GM12878 (cell line): Measurements from ENCODE around the gene ELMO3. TPM values are rescaled to one million over a fixed set of nuclear protein-coding genes. Genes with fewer than 3 reads are reported as not detected.

ENCODE experiments used
- ATAC-seq: fragments of 200-7000 bp; cut with Tn5 transposase; 3 replicates; pipeline ENCODE4 v1.9.1; 2020; ENCODE audit warnings: mild to moderate bottlenecking, moderate library complexity
- BruUV-seq: library from RNA; stranded (reverse); fragments of 400-500 nt; replicated peaks from 2 replicates; lab custom pipeline; 2021; lab: Mats Ljungman, UMichigan
- CTCF ChIA-PET: fragments of 300-600 bp; sonication (Branson Sonifier 250); formaldehyde crosslinking; extraction: SDS; loops from one replicate; lab custom pipeline; 2021; ENCODE audit warnings: inconsistent platforms; lab: Yijun Ruan, JAX
- POLR2A ChIA-PET: fragments of 350-600 bp; formaldehyde crosslinking; extraction: SDS; loops from one replicate; lab custom pipeline; 2021; ENCODE audit warnings: inconsistent platforms; lab: Charles Lee
- RAD21 ChIA-PET: fragments of 300-600 bp; sonication (Branson Sonifier 250); formaldehyde crosslinking; loops from one replicate; lab custom pipeline; 2023; ENCODE audit warnings: antibody characterized with exemption; ENCODE audit not compliant: unreplicated experiment; lab: Charles Lee
- SMC1A ChIA-PET: fragments of 300-600 bp; sonication (Branson Sonifier 250); formaldehyde crosslinking; loops from one replicate; lab custom pipeline; 2023; ENCODE audit not compliant: unreplicated experiment, uncharacterized antibody; lab: Charles Lee
- DNase-seq: peaks from one replicate; pipeline ENCODE4 v3.0.0-alpha.2; 2011; ENCODE audit warnings: low read depth, low spot score
- FAIRE-seq: peaks from 3 replicates; lab custom pipeline; 2011; peaks lifted over from hg19 to GRCh38; lab: Jason Lieb, UNC
- H2AFZ ChIP-seq: 2 replicates; pipeline ENCODE4 v1.6.0; 2011; ENCODE audit warnings: low read depth, low read length, control low read depth; ENCODE audit not compliant: control insufficient read depth
- H3K27ac ChIP-seq: 2 replicates; pipeline ENCODE4 v1.5.1; 2011; ENCODE audit warnings: control low read depth; ENCODE audit not compliant: control insufficient read depth, insufficient read depth
- H3K27me3 ChIP-seq, 2 experiments: replicated peaks in 1 of 2; 2 replicates each; pipeline versions ENCODE4 v1.6.0 to v1.6.1; 2011; ENCODE audit warnings: low read length in 1 of 2; ENCODE audit not compliant: control insufficient read depth in 2 of 2, insufficient read depth in 2 of 2
- H3K36me3 ChIP-seq, 2 experiments: 2 replicates each; pipeline ENCODE4 v1.5.1; 2011; ENCODE audit warnings: low read length in 1 of 2; ENCODE audit not compliant: control insufficient read depth in 2 of 2, insufficient read depth in 2 of 2
- H3K4me1 ChIP-seq: 2 replicates; pipeline ENCODE4 v1.6.1; 2011; ENCODE audit warnings: mild to moderate bottlenecking, low read length, moderate library complexity, mixed read lengths; ENCODE audit not compliant: control insufficient read depth, insufficient read depth
- H3K4me2 ChIP-seq: 2 replicates; pipeline ENCODE4 v1.6.0; 2011; ENCODE audit warnings: control low read depth; ENCODE audit not compliant: control insufficient read depth, insufficient read depth
- H3K4me3 ChIP-seq: fragments of 200-600 bp; sonication (generic); 2 replicates; pipeline ENCODE4 v1.5.1; 2016
- H3K79me2 ChIP-seq: 2 replicates; pipeline ENCODE4 v1.6.0; 2011; ENCODE audit warnings: low read length; ENCODE audit not compliant: control insufficient read depth, insufficient read depth
- H3K9ac ChIP-seq: 2 replicates; pipeline ENCODE4 v1.8.0; 2011; ENCODE audit warnings: low read length, control low read depth, mixed read lengths; ENCODE audit not compliant: control insufficient read depth, insufficient read depth
- H3K9me3 ChIP-seq: replicated peaks from 3 replicates; pipeline ENCODE4 v1.5.1; 2011; ENCODE audit warnings: mild to moderate bottlenecking, low read length; ENCODE audit not compliant: control insufficient read depth, insufficient read depth
- H4K20me1 ChIP-seq: 2 replicates; pipeline ENCODE4 v1.6.0; 2011; ENCODE audit not compliant: control insufficient read depth, insufficient read depth
- BCL11A ChIP-seq: IDR thresholded peaks from 2 replicates; pipeline ENCODE4 v1.6.1; 2011; ENCODE audit warnings: low read depth, low read length
- BMI1 ChIP-seq: fragments of 450-650 bp; IDR thresholded peaks from 2 replicates; pipeline ENCODE4 v1.6.1; 2016; ENCODE audit warnings: mild to moderate bottlenecking, moderate library complexity, borderline replicate concordance
- CHD1 ChIP-seq: IDR thresholded peaks from 2 replicates; pipeline ENCODE4 v1.6.1; 2012; ENCODE audit warnings: low read depth, low read length, improper control_type of control experiment
- CHD4 ChIP-seq: fragments of 200-600 bp; sonication (generic); IDR thresholded peaks from 2 replicates; pipeline ENCODE4 v1.6.1; 2016; ENCODE audit warnings: mild to moderate bottlenecking
- KDM1A ChIP-seq: fragments of 200-600 bp; sonication (generic); IDR thresholded peaks from 2 replicates; pipeline ENCODE4 v1.6.1; 2016; ENCODE audit warnings: borderline replicate concordance
- PAX5 ChIP-seq: IDR thresholded peaks from 2 replicates; pipeline ENCODE4 v1.6.1; 2011; ENCODE audit warnings: low read depth, low read length, borderline replicate concordance
- WRNIP1 ChIP-seq: IDR thresholded peaks from 2 replicates; pipeline ENCODE4 v1.6.1; 2011; ENCODE audit warnings: low read depth, low read length, improper control_type of control experiment, borderline replicate concordance
- ZNF24 ChIP-seq: fragments of 450-650 bp; IDR thresholded peaks from 2 replicates; pipeline ENCODE4 v1.6.1; 2017; ENCODE audit warnings: antibody characterized with exemption, mild to moderate bottlenecking
- WGBS: methylation state at CpG from one replicate; pipeline ENCODE4 v1.1.6; 2016; ENCODE audit warnings: low lambda C conversion rate; ENCODE audit not compliant: insufficient replicate concordance, insufficient coverage; ENCODE audit errors: missing lambda C conversion rate; 5-methylcytosine and 5-hydroxymethylcytosine counted together
- in situ Hi-C: fragments of 300-500 bp; cut with MboI; formaldehyde crosslinking; loops from 9 replicates; pipeline ENCODE4 v1.14.3; 2018; ENCODE audit warnings: mixed read lengths
- intact Hi-C: fragments of 100-400 bp; cut with micrococcal nuclease; formaldehyde crosslinking; loops from one replicate; pipeline ENCODE4 v1.14.2; 2022; ENCODE audit not compliant: unreplicated experiment
- polyA plus RNA-seq, 11 experiments: library from polyadenylated mRNA; depleted of rRNA in 4 of 11; unstranded in 6 of 11; stranded (reverse) in 5 of 11; fragments of >200 nt; fragmentation: Nextera tagmentation in 4 of 11; fragmentation: Illumina TruSeq in 1 of 11; extraction: Ambion mirVana in 4 of 11; extraction: Trizol in 1 of 11; gene quantifications; 1 replicate in 1 of 11; 2 replicates in 10 of 11; pipeline versions ENCODE4 v1.2.1 to v1.2.3, GENCODE V29; 2011 to 2016; ENCODE audit warnings: inconsistent platforms in 2 of 11, missing spikeins in 2 of 11, low read depth in 1 of 11
- total RNA-seq, 4 experiments: library from RNA; depleted of rRNA in 3 of 4; stranded (reverse); fragments of >200 nt in 3 of 4; fragmentation: Illumina TruSeq in 1 of 4; extraction: Trizol in 1 of 4; gene quantifications; 2 replicates each; pipeline versions ENCODE4 v1.2.1 to v1.2.3, GENCODE V29; 2013 to 2021
- TF ChIP-seq, protein P1 (sequence below): IDR thresholded peaks from 2 replicates; pipeline ENCODE4 v1.6.1; 2011; ENCODE audit warnings: borderline replicate concordance, low read depth, mild to moderate bottlenecking, moderate library complexity, low read length; ENCODE audit not compliant: insufficient read depth, poor library complexity, severe bottlenecking
- TF ChIP-seq, protein P2 (sequence below): fragments of 450-650 bp; formaldehyde crosslinking; IDR thresholded peaks from 2 replicates; pipeline ENCODE4 v1.5.0; 2022; ENCODE audit warnings: mild to moderate bottlenecking, missing genetic modification characterization
- TF ChIP-seq, protein P3 (sequence below): IDR thresholded peaks from 2 replicates; pipeline ENCODE4 v1.6.1; 2011; ENCODE audit warnings: low read depth, mild to moderate bottlenecking, low read length, moderate library complexity, borderline replicate concordance; ENCODE audit errors: extremely low read depth

Gene ELMO3
- total and polyA plus RNA-seq, 10 of the 15 experiments (the other 5 are each of a cell fraction or from before 2014, with no cell fraction given): 0.05 to 4.7 (median 0.96) TPM; not detected in 1

DNA sequence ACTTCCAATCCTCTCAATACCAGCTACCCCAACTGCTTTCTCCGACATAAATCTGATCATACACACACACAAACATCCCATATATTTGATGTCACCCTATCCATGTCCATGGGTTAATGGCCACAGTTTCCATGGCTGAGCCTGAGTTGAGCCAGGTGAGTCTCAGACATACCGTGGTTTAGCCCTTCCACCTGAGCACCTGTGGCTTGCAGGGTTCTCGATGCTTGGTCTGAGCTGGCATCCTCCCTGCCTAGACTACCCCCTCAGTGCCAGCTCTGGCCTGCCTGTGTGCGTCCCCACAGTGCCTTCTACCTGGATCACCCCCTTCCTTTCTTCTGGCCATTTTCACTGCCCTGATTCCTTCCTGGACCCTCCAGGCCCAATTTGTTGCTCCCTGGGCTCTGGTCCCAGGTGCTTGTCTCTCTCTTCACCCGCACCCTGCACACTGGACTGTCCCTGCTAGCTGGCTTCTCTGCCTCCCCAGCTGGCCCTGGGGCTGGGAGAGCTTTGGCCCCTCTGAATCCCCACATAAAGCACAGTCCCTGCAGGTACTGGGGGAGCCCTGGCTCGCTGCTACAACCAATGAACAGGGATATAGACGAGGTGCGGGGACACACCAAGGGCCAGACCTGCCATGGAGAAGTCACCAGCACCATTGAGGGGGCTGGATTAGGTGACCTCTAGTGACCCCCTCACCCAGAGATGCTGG lies 7.4 kb downstream of the ELMO3 start:
- Histone ChIP-seq H3K4me1 (no peaks in the 10 kb centered on the region), H3K27me3 (no peaks in the 10 kb centered on the region), H3K79me2 (no peaks in the 10 kb centered on the region), H3K27ac (no peak overlapping the region), H3K4me2 (no peak overlapping the region), H3K4me3 (no peak overlapping the region), H3K36me3 (peaks cover 7 to 21% of the 10 kb centered on the region in 2 experiments; a peak in 3 of 4 replicates), H3K9me3 (no peaks in the 10 kb centered on the region), H4K20me1 (no peaks in the 10 kb centered on the region), H3K9ac (no peak overlapping the region), H2AFZ (no peak overlapping the region)
- FAIRE-seq (no peak), DNase-seq (no peak), ATAC-seq (no peak)
- ChIA-PET POLR2A (interaction anchor here (1.0 kb wide), 1 partner anchor 8 kb away, joined by 3 read pairs; no protein-coding TSS in a partner anchor), SMC1A (no interaction called here), CTCF (interaction anchor here (0.5 kb wide), 1 partner anchor 9 kb away, joined by 4 read pairs; no protein-coding TSS in a partner anchor), RAD21 (no interaction called here)
- TF ChIP-seq ZNF24 (no peak), CHD4 (no peak), CHD1 (no peak)
- no TSS peak for BruUV-seq
- 98% methylated on average over 8 of the region's 8 CpGs for WGBS
- intact Hi-C loops (no loop called here), in situ Hi-C loops (no loop called here)

DNA sequence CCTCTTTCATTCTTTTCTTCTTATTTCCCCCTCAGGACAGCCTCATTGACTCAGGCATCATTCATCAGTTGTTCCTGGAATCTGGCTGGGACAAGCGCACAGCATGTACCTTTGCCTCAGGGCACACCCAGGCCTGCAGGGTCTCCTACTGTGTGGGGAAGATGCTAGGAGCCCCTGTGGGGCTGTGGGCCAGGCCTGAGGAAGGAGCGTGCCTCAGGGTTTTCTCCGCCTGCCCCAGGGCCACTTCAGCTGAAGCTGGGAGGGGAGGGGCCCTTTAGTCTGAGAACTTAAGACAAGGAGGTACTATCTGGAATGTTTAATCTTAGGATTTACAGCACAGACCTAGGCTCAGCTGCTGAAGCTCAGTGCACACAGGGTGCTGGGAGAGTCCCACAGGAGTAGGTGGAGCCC lies 7.9 kb downstream of the ELMO3 start:
- DNase-seq (no peak), ATAC-seq (no peak), FAIRE-seq (no peak)
- Histone ChIP-seq H3K27ac (no peak overlapping the region), H3K9me3 (no peaks in the 10 kb centered on the region), H3K4me3 (no peak overlapping the region), H3K36me3 (peaks cover 3 to 16% of the 10 kb centered on the region in 2 experiments; a peak in 3 of 4 replicates), H3K4me2 (no peak overlapping the region), H3K79me2 (no peaks in the 10 kb centered on the region), H2AFZ (no peak overlapping the region), H4K20me1 (no peaks in the 10 kb centered on the region), H3K9ac (no peak overlapping the region), H3K27me3 (no peaks in the 10 kb centered on the region), H3K4me1 (no peaks in the 10 kb centered on the region)
- WGBS: 80% methylated on average over 3 of the region's 3 CpGs
- SMC1A ChIA-PET: no interaction called here
- in situ Hi-C loops (no loop called here), intact Hi-C loops (no loop called here)
- RAD21 ChIA-PET: interaction anchor here (1.0 kb wide), 1 partner anchor 72 kb away, joined by 3 read pairs; no protein-coding TSS in a partner anchor
- POLR2A ChIA-PET: interaction anchor here (1.0 kb wide), 1 partner anchor 9 kb away, joined by 3 read pairs; no protein-coding TSS in a partner anchor
- CTCF ChIA-PET: interaction anchor here (0.5 kb wide), 1 partner anchor 10 kb away, joined by 4 read pairs; no protein-coding TSS in a partner anchor
- BruUV-seq: no TSS peak
- no peak for TF ChIP-seq PAX5
- TF ChIP-seq, protein P1, sequence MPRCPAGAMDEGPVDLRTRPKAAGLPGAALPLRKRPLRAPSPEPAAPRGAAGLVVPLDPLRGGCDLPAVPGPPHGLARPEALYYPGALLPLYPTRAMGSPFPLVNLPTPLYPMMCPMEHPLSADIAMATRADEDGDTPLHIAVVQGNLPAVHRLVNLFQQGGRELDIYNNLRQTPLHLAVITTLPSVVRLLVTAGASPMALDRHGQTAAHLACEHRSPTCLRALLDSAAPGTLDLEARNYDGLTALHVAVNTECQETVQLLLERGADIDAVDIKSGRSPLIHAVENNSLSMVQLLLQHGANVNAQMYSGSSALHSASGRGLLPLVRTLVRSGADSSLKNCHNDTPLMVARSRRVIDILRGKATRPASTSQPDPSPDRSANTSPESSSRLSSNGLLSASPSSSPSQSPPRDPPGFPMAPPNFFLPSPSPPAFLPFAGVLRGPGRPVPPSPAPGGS: no peak
- no peak for TF ChIP-seq WRNIP1
- TF ChIP-seq, protein P2, sequence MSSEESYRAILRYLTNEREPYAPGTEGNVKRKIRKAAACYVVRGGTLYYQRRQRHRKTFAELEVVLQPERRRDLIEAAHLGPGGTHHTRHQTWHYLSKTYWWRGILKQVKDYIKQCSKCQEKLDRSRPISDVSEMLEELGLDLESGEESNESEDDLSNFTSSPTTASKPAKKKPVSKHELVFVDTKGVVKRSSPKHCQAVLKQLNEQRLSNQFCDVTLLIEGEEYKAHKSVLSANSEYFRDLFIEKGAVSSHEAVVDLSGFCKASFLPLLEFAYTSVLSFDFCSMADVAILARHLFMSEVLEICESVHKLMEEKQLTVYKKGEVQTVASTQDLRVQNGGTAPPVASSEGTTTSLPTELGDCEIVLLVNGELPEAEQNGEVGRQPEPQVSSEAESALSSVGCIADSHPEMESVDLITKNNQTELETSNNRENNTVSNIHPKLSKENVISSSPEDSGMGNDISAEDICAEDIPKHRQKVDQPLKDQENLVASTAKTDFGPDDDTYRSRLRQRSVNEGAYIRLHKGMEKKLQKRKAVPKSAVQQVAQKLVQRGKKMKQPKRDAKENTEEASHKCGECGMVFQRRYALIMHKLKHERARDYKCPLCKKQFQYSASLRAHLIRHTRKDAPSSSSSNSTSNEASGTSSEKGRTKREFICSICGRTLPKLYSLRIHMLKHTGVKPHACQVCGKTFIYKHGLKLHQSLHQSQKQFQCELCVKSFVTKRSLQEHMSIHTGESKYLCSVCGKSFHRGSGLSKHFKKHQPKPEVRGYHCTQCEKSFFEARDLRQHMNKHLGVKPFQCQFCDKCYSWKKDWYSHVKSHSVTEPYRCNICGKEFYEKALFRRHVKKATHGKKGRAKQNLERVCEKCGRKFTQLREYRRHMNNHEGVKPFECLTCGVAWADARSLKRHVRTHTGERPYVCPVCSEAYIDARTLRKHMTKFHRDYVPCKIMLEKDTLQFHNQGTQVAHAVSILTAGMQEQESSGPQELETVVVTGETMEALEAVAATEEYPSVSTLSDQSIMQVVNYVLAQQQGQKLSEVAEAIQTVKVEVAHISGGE (CRISPR knock-in tag): no peak
- TF ChIP-seq KDM1A: no peak
- TF ChIP-seq, protein P3, sequence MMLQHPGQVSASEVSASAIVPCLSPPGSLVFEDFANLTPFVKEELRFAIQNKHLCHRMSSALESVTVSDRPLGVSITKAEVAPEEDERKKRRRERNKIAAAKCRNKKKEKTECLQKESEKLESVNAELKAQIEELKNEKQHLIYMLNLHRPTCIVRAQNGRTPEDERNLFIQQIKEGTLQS: no peak
- TF ChIP-seq BMI1: no peak
- TF ChIP-seq BCL11A: no peak
